ENCODE data around the gene AKR1C1.
"Not testable (repeated sequence)": the region's sequence is repeated elsewhere in the genome, so short reads cannot be mapped to it uniquely, and the experiment has no call there.

AKR1C1 gene

DNA sequence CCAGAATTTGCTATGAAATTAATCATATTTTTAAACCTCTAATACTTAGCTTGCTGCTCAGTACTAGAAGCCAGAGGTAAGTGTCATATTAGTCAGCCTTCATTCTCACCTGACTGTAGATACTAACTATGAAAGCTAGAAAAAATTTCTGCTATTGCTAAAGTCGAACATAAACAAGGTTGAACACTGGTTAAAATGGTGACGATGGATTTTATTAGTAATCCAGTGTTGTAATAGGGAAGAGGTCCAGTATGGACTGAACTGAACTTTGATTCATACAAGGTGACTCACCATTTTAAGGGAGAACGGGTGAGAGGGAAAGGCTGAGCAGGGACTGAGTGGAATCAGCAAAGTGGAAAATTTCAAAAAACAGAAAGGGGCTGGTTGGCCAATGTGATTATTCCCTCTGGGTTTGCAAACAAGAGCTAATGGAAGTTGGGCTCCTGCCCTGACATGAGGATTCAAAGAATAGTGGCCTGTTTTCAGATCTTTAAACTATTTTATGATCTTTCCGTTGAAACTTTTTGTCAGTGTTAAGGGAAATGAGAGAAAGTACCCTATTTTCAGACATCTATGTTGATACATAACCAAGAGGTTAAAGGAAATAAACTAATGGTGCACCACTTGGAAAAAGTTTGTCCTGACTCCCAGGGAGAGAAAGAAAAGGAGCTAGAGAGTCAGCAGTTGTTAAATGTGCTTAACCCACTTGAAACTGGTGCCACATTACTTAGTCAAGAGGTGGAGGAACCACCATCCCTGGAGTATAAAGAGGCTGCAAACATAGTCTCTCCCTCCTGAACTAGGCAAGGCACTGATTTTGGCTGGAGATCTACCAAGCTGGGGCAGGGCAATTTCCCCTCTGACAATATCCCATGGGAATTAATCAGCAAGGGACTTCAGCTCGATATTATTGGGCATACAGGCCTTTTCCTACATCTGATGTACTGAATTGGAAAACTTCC is 15.3 kb upstream of the AKR1C1 start:
- DNase-seq = no peak

DNA sequence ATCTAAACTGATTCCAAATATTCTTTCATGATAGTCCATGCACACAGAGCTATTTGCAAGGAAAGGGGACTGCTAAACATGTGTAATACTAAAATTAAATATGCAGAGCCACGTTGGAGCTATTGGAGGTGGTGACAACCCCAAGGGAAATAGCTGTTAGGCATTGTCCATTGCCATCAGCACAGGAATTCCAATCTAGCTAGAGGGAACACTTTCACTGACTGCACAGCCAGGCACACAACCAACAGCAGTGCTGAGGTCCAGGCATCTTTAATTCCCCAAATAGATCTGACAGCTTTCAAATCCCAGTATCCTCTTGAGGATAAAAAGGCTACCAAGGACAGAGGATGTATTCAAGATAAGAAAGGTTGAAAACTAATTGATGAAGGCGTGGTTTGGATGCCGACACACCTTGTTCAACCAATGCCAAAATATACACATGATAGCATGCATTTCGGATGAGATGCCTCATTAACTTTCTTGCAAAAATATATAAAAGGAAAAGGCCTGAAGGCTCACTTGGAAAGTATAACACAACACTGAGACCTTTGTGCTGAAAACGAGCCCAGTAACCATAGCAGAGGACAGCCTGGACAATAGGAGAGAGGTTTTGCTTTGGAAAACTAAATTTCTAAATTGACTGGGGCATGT is 11.6 kb upstream of the AKR1C1 start:
- not testable (repeated sequence) for DNase-seq

DNA sequence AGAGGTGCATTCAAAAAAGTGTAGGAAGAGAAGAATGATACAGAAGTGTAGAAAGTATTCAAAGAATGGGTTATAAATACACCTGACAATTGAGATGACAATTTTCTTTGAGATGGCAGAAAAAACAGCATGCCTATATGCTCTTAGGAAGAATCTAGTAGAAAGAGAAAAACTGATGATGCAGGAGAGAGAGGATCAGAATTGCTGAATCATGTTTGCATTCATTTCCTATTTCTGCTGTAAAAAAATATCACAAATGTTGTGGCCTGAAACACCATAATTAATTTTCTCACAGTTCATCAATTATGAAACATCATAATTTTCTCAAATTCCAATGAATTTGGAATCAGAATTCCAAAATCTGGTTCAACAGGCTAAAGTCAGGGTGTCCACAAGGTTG is 9.8 kb upstream of the AKR1C1 start:
- no peak for DNase-seq

DNA sequence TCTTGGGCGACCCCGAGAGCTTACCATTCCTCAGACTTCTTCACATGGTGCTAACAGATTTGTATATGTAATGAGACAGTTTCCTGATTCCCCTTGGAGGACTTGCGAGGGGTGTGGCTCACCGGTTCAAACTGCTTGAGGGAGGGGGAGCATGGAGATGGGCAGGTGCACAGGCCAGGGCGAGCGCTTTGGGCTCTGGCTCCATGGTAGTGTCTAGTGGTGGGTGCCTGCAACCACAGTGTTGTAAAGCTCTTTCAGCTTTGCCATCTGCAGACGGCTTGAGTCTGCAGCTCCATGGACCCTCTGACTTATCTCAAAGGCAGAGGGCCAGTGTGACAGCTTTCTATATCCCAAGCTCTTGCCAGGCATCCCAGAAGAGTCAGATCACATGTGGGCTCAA is 7.1 kb upstream of the AKR1C1 start:
- not testable (repeated sequence) for DNase-seq

DNA sequence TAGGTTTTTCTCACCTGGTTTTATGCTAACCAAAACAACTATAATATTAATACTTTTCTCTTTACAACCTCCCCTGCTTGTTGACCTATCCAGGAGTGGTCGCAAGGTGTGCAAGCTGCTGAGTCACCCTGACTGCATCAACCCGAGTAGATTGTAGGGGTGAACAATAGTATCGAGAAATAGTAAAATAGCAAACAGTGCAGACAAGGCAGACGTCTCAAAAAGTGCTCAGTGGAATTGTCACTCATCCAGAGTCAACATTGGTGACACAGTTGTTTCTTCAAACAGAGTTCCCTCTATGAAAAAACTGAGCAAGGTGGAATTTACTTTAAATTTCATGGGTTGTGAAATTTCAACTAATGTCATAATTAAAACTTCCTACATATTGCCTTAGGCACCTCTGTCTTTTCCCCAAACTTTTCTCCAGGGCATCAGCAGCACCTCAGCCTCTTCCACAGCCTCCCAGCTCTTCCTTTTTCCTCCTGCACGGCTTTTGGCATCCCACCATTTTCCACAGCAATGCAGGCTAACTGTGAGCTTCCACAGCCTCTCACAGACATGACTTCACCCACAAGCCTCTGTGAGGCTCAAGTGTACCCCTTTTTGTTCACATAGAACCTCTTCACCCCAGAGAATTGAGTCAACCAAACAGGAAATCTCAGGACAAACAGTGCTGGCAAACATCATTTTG is 6.1 kb upstream of the AKR1C1 start:
- DNase-seq = not testable (repeated sequence)

DNA sequence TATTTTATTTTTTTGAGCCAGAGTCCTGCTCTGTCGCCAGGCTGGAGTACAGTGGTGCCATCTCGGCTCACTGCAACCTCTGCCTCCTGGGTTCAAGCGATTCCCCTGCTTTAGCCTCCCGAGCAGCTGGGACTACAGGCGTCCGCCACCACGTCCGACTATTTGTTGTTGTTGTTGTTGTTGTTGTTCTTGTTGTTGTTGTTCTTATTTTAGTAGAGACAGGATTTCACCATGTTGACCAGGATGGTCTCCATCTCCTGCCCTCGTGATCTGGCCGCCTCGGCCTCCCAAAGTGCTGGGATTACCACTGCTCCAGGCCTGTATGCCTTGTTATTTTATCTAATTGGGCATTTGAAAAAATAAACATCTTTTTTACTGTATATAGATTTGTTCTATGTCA is 1.7 kb upstream of the AKR1C1 start:
- DNase-seq = not testable (repeated sequence)

DNA sequence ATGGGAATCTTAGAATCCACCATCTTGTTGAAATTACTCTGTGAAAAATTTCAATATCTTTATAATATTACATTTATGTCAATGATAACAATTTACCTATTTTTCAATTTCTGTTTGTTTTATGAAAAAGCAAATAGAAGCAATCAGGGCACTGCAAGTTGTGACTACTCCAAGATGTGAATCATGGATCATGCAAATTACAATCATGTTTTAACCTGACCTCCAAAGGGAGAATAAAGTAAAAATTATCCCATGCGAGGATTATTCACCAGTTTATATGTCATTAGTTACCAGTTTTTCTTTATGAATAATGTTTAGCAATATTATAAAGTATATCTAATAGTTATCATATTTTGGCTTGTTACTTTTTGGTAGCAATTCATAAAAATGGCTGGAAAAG is 907 bp upstream of the AKR1C1 start:
- not testable (repeated sequence) for DNase-seq

DNA sequence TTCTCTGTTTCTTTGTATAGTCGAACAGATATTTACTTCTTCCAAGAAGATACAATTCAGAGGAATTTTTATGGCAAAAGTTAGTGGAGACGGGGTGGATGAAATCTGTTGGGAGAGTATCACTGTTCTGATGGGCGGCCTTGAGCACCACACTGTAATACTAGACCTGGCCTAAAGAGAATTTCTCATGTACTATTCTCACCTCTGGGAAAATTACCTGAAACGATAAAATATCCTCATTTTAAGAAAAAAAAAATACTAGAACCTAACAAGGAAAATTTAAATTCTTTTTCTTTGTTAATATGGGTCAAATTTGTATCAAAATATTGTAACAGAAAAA is 570 bp downstream of the AKR1C1 start:
- not testable (repeated sequence) for DNase-seq

DNA sequence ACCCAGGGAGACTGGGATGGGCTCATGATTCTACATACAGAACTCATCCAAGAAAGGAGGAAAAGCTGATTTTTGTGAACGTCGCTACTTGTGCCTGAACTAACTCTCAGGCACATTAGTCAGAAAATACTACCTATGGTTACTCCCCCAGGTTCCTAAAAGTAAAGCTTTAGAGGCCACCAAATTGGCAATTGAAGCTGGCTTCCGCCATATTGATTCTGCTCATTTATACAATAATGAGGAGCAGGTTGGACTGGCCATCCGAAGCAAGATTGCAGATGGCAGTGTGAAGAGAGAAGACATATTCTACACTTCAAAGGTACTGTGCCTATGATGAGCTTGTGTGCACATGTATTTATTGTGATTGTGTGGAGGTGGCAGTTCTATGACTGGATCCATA is 2.5 kb downstream of the AKR1C1 start:
- DNase-seq = not testable (repeated sequence)

DNA sequence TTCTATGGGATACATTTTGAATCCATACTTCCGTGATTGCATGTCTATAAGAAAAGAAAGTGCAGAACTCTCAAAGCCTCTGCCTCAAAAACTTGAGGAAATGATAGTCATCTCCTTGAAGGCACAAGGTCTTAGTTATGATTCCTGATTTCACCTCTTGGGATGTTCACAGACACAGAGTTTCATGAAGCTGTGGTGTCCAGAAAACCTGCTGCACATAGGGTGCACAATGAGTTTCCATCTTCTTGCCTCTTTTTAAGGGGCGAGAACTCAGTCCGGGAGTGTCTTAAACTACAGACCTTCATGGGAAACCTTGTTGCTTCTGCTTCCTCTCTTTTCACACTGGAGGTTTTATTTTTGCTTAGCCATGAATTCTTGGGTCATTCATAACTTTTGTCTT is 4.0 kb downstream of the AKR1C1 start:
- DNase-seq = not testable (repeated sequence)

DNA sequence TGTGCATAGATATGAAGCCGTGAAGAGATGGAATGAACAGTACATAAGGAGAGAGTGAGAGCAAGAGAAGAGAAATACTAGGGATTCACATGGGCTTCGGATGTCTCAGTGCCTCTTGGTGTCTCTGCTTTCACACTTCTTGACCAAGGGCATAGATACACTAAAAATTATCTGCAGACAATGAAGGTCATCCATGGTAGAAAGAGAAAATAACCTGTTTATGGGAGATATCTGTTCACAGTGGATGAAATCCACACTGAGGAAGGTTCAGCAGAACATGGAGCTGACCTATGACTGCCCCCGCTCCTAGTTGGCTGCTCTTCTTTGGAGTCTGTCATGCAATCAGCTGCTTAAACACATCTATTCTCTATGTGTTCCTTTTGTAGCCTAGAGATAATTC is 6.1 kb downstream of the AKR1C1 start:
- DNase-seq = not testable (repeated sequence)

DNA sequence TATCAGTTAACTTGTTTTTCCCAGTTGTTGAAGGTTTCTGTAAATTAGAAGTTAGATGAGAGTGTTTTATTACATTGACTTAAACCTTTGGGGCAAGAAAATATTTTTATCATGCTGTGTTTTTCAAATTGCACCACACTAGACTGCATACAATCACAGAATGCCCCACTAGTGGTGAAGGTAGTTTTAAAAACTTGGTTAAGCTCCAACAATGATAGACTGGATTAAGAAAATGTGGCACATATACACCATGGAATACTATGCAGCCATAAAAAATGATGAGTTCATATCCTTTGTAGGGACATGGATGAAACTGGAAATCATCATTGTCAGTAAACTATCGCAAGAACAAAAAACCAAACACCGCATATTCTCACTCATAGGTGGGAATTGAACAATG is 7.1 kb downstream of the AKR1C1 start:
- DNase-seq = not testable (repeated sequence)

DNA sequence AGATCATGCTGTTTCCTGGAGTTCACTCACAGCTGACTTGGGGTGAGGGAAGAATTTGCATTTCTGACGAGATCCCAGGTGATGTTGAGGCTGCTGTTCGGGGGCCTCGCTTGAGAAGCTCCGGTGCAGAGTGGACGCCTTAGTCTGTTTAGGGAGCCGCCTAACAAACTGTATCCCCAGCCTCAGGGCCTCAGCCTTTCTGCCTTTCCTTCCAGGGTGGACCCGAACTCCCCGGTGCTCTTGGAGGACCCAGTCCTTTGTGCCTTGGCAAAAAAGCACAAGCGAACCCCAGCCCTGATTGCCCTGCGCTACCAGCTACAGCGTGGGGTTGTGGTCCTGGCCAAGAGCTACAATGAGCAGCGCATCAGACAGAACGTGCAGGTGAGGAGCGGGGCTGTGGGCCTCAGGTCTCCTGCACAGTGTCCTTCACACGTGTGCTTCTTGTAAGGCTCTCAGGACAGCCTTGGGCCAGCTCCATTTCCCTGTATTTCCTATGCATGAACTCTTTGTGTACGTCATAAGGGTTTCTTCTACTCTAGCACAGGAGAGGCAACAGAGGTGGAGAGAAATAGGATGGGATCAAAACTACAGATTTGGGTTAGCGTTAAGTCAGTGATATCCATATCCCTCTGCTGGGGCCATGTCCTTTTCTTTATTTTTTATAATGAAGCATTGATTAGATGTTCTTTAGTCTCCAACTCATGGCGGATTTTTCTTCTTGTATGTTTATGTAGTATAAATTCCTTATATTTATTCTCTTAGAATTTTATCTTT is 9.3 kb downstream of the AKR1C1 start:
- not testable (repeated sequence) for DNase-seq

DNA sequence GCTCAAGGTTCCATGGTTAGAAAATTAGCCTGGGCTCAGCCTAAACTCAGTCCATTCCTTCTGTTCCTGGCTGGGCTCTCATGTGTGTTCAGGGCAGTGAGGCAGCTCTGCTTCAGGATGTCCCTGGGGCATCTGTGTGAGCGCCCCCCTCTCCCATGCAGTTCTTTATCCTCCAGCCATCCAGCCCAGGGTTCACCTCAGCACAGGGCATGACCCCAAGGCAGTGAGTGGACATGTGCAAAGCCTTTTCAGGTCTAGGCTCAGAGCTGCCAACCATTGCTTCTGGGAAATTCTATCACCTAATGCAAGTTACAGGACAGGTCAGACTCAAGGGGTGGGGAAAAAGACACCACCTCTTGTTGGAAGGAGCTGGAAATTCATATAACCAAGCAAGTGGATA is 10.1 kb downstream of the AKR1C1 start:
- DNase-seq = not testable (repeated sequence)

DNA sequence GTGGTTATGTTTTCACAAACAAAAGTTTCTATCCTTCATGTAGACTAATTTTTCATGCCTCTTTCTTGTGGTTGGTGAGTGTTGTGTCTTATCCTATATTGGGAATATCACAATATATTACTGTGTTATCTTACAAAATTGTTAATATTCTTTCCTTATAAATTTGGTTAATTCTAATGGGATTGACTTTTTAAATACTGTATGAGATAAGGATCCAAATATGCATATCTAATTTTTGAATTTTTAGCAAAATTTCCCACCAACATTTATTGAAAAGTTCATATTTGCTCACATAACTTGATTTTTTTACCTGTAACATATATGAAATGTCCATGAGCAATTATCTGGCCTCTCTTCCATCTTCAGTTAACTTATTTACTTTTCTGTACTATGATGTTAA is 11.2 kb downstream of the AKR1C1 start:
- DNase-seq = not testable (repeated sequence)

DNA sequence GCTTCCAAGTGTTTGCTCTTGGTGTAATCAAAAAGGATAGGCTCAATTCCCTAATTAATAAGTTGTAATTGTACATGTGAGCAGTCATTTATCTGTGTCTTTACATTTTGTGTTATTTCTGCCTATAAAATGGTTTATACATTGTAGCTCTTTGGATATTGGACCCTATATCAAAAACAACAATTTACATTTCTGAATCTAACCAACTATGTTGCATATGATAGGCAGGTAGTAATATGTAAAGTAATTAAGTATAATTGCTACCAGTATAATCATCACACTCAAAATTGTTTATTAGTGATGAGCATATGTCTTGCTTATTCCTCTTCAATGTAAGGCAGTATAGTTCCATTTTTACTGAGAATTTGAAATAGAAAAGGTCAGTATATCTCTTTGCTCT is 13.8 kb downstream of the AKR1C1 start:
- no peak for DNase-seq

DNA sequence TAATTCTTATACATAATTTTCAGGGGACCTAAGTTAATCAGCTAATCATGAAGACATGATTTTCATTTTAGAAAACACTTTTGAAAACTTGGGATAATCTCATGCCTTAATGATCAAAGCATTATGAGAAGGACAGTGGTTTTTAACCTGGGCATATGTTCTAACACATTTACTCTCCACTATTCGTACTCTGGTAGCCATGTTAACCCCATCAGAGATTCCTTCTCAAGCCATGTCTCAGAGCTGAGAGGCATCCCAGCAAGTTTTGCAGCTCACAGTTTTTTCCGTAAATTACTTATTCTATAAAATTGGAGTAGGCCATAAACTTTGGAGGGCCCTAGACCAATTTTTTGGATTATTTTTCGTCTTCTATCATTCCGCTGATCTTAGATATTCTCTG is 15.7 kb downstream of the AKR1C1 start:
- no peak for DNase-seq

DNA sequence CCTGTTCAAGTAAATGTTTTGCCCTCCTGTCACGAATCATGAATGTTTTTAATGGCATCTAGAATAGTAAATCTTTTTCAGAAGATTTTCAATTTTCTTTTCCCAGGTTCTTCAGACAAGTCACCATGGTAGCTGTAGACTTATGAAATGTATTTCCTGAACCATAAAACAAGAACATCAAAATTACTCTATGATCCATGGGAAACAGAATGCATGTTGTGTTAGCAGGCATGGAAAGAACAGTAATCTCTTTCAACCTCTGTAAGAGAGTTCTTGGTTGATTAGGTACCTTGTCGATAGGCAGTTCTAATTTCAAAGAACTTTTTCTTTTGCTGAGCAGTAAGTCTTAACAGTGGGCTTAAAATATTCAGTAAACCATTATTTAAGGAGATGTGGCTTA is 17.6 kb downstream of the AKR1C1 start:
- DNase-seq = no peak

DNA sequence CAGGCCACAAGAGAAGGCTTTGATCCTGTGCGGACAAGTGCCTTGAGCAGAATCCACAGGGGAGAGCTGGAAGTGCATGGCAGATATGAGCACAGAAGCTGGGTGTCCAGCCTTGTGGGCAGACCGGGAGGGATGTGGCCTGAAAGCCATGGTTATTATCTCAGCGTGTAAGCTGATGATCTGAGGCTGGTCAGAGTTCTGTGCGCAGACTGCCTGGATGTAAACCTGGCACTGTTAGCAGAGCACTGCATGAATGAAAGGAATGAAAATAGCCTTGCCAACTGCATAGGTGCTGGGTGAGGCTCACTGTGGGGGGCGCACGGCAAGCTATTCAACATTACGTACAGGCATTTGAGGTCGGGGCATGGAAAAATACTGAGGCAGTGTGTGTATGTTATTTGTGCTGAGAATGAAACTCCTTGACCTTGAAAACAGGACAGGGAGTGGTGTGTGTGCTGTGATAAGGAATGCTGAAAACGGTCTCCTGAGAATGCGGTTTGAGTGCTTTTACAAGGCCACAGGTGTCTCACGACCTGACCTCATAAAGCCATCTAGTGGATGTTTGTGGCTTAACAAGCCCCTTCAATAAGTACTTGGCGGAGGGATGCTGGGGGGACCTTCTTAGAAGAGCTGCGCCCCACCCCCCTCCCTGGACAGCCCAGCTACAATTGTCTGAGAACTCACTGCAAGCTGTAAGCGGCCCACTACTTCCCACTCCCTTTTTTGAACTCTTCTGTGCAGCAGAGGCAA is 18.7 kb downstream of the AKR1C1 start:
- DNase-seq = no peak

DNA sequence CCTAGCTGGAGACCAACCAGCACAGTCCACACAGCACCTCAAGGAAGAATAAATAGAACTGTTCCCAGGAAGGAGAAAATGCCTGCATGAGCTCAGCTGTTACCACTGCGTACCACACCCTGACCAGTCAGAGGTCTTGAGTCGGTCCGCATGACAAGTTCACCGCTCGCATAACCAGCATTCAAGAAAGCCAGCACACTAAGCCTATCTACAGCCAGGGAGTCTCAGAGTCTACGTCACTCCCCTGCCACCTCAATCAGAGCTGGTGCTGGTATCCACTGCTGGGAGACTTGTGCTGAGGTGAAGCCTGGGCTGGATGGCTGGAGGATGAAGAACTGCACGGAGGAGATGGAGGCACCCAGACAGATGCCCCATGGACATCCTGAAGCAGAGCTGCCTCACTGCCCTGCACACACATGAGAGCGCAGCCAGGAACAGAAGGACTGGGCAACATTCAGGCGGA is 19.6 kb downstream of the AKR1C1 start:
- no peak for DNase-seq

DNA sequence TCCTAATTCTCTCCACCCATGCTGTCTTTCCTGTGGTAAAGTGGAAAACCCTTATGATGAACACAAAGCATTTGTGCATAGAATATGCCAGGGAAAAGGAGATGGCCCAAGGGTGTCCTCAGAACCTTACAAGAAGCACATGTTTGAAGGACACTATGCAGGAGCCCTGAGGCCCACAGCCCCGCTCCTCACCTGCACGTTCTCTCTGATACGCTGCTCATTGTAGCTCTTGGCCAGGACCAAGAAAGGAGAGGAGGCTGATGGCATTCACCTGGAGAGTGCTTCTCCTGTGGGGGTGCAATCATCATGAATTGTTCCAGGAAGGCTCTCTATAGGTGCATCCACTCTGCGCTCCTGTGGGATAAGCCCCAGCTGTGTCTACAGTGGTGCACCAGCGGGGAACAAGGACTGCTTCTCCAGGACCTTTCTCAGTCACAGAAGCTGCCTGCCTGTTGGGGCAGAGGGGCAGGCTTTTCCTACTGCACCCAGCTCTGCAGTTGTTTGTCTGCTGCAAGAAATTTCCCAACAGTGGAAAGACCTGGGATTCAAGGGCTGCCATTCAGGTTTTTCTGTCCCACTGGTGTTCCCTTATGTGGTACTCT is 20.5 kb downstream of the AKR1C1 start:
- DNase-seq = no peak

DNA sequence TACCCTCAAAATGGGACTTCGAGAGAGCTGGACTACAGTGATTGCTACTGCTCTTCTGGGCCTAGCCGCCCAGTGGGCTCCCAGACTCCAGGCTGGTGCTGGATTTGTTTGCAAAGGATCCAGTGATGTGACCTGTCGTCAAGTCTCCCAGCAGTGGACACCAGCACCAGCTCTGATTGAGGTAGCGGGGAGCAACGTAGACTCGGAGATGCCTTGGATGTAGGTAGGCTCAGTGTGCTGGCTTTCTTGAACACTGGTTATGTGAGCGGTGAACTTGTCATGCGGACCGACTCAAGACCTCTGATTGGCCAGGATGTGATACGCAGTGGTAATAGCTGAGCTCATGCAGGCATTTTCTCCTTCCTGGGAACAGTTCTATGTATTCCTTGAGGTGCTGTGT is 21.0 kb downstream of the AKR1C1 start:
- no peak for DNase-seq

Data from NCI-H1048 (cell line).